Ovary (tissue), 10 donors: ENCODE measurements around the gene NAP1L3. TPM values are rescaled to one million over a fixed set of nuclear protein-coding genes. Genes with fewer than 3 reads are reported as not detected.

ENCODE experiments used
- DNase-seq, 5 donors: peaks; one replicate each; pipeline ENCODE4 v3.0.0-alpha.2; 2019 to 2020
- H3K27ac ChIP-seq, 2 donors: fragments of 200-600 bp; one replicate each; pipeline versions ENCODE4 v1.5.1 to v1.8.0; 2019 to 2022
- H3K27me3 ChIP-seq: fragments of 200-600 bp; one replicate; pipeline ENCODE4 v1.8.0; 2022
- H3K36me3 ChIP-seq: fragments of 200-600 bp; sonication (generic); one replicate; pipeline ENCODE4 v1.5.1; 2019
- H3K4me1 ChIP-seq: one replicate; pipeline ENCODE4 v1.8.1; 2013; ENCODE audit warnings: mild to moderate bottlenecking, moderate library complexity; ENCODE audit not compliant: insufficient read depth
- H3K4me3 ChIP-seq: fragments of 200-600 bp; sonication (generic); one replicate; pipeline ENCODE4 v1.5.1; 2017
- H3K9me3 ChIP-seq, 2 donors: fragments of 200-600 bp in 1 of 2; sonication (generic) in 1 of 2; one replicate each; pipeline versions ENCODE4 v1.5.1 to v1.8.1; 2013 to 2019; ENCODE audit warnings: mild to moderate bottlenecking in 1 of 2, moderate library complexity in 1 of 2
- EP300 ChIP-seq: sonication (generic); formaldehyde crosslinking; IDR thresholded peaks from one replicate; pipeline ENCODE4 v1.6.1; 2017; ENCODE audit warnings: antibody characterized with exemption
- POLR2A ChIP-seq: fragments of 450-650 bp; IDR thresholded peaks from one replicate; pipeline ENCODE4 v1.6.1; 2017; ENCODE audit warnings: antibody characterized with exemption, mild to moderate bottlenecking, moderate library complexity
- WGBS, 3 donors: extraction: QIAGEN DNeasy Blood & Tissue Kit in 1 of 3; methylation state at CpG; one replicate each; pipeline versions ENCODE4 v1.1.5 to v1.1.7; 2013 to 2017; 5-methylcytosine and 5-hydroxymethylcytosine counted together
- intact Hi-C, 4 donors: fragments of 100-400 bp; cut with DNase I; formaldehyde crosslinking; loops; one replicate each; pipeline versions ENCODE4 v1.11.0 to v1.15.1; 2022 to 2023
- long read RNA-seq, 3 donors: library from polyadenylated mRNA in 2 of 3; unstranded in 2 of 3; transcript quantifications; one replicate each; pipeline ENCODE4 v2.0.0 and lab custom pipeline, GENCODE V29; 2021 to 2026
- polyA plus RNA-seq, 2 donors: library from polyadenylated mRNA; stranded (reverse); fragments of 200-250 nt in 1 of 2; fragments of 350-450 nt in 1 of 2; fragmentation: Illumina TruSeq in 1 of 2; extraction: RNeasy Lipid Tissue Mini Kit (QIAGEN cat#74804) in 1 of 2; gene quantifications; one replicate each; pipeline ENCODE4 v1.2.3, GENCODE V29; 2013 to 2014
- total RNA-seq, 7 donors: library from RNA; depleted of rRNA in 2 of 7; stranded (reverse); fragments of >200 nt in 2 of 7; fragmentation: NEBNext Ultra II Directional in 3 of 7; extraction: Animal tissue kit (Norgen Biotek cat#: 25700) in 3 of 7; gene quantifications; one replicate each; pipeline versions ENCODE4 v1.1.0 to v1.2.4, GENCODE V29; 2016 to 2023
- TF ChIP-seq, protein P1 (sequence below), 3 donors: fragments of 450-650 bp in 2 of 3; fragments of 200-600 bp in 1 of 3; IDR thresholded peaks; one replicate each; pipeline versions ENCODE4 v1.5.1 to v1.8.0; 2016 to 2022; ENCODE audit warnings: antibody characterized with exemption in 3 of 3, mild to moderate bottlenecking in 1 of 3
- donor health status: DM: no; HTN: no; CAD: no; lungs with moderate emphysema.
- donor health status: DM: no; HTN: no; CAD: no.
- donor health status: Bipolar disorder and iron deficiency.
- donor health status: DM: yes; HTN: yes; CAD: no.
- donor health status: DM: no; HTN: no; CAD: no.
- donor health status: DM: yes; HTN: yes; CAD: no.

NAP1L3 gene, protein sequence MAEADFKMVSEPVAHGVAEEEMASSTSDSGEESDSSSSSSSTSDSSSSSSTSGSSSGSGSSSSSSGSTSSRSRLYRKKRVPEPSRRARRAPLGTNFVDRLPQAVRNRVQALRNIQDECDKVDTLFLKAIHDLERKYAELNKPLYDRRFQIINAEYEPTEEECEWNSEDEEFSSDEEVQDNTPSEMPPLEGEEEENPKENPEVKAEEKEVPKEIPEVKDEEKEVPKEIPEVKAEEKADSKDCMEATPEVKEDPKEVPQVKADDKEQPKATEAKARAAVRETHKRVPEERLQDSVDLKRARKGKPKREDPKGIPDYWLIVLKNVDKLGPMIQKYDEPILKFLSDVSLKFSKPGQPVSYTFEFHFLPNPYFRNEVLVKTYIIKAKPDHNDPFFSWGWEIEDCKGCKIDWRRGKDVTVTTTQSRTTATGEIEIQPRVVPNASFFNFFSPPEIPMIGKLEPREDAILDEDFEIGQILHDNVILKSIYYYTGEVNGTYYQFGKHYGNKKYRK
- 10 to 100 TPM in 4 of 7 donors, 1 to 10 TPM in 3; 5.6 to 17.1 (median 11.0) TPM for total RNA-seq
- 10 to 100 TPM; 10.8 to 16.9 TPM for polyA plus RNA-seq
- long read RNA-seq, donor 1, transcript NAP1L3-201 (1 exons, 2,639 nt) = major isoform, 18 of 18 reads
- long read RNA-seq, donor 1, partial matches to known transcripts = 0 of 18 reads
- long read RNA-seq, donor 1, other reads (novel, unspliced or antisense) = 0 of 18 reads
- long read RNA-seq, donor 2, transcript NAP1L3-201 (1 exons, 2,639 nt) = major isoform, 33 of 33 reads
- long read RNA-seq, donor 2, partial matches to known transcripts = 0 of 33 reads
- long read RNA-seq, donor 2, other reads (novel, unspliced or antisense) = 0 of 33 reads
- long read RNA-seq, donor 3, transcript NAP1L3-201 (1 exons, 2,639 nt) = major isoform, 9 of 9 reads
- long read RNA-seq, donor 3, partial matches to known transcripts = 0 of 9 reads
- long read RNA-seq, donor 3, other reads (novel, unspliced or antisense) = 0 of 9 reads

DNA sequence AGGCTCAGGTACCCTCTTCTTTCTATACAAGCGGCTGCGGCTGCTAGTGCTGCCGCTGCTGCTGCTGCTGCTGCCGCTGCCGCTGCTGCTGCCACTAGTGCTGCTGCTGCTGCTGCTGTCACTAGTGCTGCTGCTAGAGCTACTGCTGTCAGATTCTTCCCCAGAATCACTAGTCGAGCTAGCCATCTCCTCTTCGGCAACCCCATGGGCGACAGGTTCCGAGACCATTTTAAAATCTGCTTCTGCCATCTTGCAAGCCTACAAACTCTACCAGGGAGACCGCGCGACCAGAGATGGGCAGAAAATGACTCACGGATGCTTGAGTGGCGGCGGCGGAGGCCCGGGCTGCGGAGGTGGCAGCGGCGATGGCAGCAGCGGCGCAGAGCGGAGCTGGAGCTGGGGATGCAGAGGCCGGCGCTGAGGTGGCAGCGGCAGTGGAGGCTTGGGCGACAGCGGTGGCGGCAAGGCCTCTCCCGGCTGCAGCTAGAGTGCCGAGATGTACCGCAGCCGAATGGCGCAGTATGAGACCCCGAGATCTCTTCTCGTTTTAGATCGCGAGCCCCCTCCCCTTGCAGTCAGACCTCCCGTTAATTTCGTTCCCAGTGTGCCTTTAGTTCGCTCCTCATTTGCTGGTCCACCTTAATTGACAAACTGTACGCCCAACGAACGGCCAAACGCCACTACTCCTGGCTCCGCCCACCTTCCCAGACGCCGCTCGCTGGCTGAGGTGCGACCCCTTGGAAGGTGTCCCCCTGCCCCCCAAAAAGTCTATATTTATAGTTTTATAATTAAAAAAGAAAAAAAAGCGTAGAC is at the start of gene NAP1L3:
TSS of gene NAP1L3 (minus strand) at position 523 of the 813 bp plus-strand sequence. CDS start at position 249, 274 bp downstream.
- peak within 1 kb of the TSS in 1 of 2 donors; percentile 27 for H3K27ac ChIP-seq
- H3K27me3 ChIP-seq = no peaks in the 10 kb centered on the region
- no peaks in the 10 kb centered on the region for H3K4me1 ChIP-seq
- H3K9me3 ChIP-seq = no peaks in the 10 kb centered on the region
- H3K4me3 ChIP-seq = peak within 1 kb of the TSS; percentile 58
- 1 to 7% (median 1%) methylated on average over 51 of the region's 51 CpGs for WGBS, 3 donors
- intact Hi-C loops = no loop called here
- peak; percentile 55 to 70 (median 67) for DNase-seq
- TF ChIP-seq POLR2A (no peak), EP300 (no peak)
- TF ChIP-seq, protein P1, sequence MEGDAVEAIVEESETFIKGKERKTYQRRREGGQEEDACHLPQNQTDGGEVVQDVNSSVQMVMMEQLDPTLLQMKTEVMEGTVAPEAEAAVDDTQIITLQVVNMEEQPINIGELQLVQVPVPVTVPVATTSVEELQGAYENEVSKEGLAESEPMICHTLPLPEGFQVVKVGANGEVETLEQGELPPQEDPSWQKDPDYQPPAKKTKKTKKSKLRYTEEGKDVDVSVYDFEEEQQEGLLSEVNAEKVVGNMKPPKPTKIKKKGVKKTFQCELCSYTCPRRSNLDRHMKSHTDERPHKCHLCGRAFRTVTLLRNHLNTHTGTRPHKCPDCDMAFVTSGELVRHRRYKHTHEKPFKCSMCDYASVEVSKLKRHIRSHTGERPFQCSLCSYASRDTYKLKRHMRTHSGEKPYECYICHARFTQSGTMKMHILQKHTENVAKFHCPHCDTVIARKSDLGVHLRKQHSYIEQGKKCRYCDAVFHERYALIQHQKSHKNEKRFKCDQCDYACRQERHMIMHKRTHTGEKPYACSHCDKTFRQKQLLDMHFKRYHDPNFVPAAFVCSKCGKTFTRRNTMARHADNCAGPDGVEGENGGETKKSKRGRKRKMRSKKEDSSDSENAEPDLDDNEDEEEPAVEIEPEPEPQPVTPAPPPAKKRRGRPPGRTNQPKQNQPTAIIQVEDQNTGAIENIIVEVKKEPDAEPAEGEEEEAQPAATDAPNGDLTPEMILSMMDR (IDR thresholded peaks at IDR 0.05) = no peak
- no peaks in the 10 kb centered on the region for H3K36me3 ChIP-seq

DNA sequence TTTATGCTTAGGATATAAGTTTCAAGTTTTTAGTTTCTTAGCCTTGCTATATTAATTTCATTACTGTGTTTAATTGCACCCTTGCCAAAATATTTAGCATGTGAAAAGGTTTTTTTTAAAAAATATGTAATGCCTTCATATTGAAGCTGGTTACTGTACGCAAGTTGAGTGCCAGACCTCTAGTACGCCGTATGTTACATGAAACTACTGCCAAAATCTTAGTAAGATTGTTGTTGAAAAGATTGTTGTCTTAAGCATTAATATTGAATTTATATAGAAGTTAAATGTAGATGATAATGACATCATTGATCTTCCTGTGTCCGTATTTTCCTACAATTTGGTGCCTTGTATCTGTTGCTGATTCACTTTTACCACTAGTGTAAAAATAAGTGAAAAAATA is 37.7 kb upstream of the NAP1L3 start:
- H3K4me1 ChIP-seq = no peaks in the 10 kb centered on the region
- no peaks in the 10 kb centered on the region for H3K9me3 ChIP-seq
- no peaks in the 10 kb centered on the region for H3K36me3 ChIP-seq
- DNase-seq = no peak
- H3K27me3 ChIP-seq = no peaks in the 10 kb centered on the region
- no peak overlapping the region for H3K4me3 ChIP-seq
- intact Hi-C loops = no loop called here
- TF ChIP-seq, protein P1 (IDR thresholded peaks at IDR 0.05) = no peak
- TF ChIP-seq POLR2A (no peak), EP300 (no peak)
- WGBS, 3 donors = 85 to 86% (median 85%) methylated on average over 4 of the region's 4 CpGs
- H3K27ac ChIP-seq = no peak overlapping the region

DNA sequence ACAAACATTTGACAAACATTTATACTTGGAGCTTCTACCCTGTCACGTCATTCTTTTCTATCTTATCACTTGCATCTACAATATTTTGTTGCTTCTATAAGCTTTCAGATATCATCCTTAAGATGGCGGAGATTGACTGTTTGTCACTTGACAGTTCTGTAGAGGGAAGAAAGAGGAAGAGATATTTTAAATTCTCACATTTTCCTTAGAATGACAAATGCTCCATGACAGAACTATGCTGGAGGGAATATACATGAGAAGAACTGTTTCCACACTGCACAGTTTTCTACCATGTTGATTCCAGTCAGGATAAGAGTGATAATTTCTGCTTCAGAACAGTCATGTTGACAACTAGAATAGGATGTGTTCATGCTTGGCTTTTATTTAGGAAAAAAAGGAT is 30.3 kb upstream of the NAP1L3 start:
- DNase-seq = no peak
- intact Hi-C loops = no loop called here
- TF ChIP-seq POLR2A = no peak
- TF ChIP-seq, protein P1 (IDR thresholded peaks at IDR 0.05) = no peak
- no peak for TF ChIP-seq EP300
- no peak overlapping the region for H3K27ac ChIP-seq
- H3K4me1 ChIP-seq = no peaks in the 10 kb centered on the region
- no peaks in the 10 kb centered on the region for H3K36me3 ChIP-seq
- H3K27me3 ChIP-seq = no peaks in the 10 kb centered on the region
- H3K4me3 ChIP-seq = no peak overlapping the region
- H3K9me3 ChIP-seq = no peaks in the 10 kb centered on the region
- 78 to 83% (median 81%) methylated on average over 2 of the region's 2 CpGs for WGBS, 3 donors

DNA sequence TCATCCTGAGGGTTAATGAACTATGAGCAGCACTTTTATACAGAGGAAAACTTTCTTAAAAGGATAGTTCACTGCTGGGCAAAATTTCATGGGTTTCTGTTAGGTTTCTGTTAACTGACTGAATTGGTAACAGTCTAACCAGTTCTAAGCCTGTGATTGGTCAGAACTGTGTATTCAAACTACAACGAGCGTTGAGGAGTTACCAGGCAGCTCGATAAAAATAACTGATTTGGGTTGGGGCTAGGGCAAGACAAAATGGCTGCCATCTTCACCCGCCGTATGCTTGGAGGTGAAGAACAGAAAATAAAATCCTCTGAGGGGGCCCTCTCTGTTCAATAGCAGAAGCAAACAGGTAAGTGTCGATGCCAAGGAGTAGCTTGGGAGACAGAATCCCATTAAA is 22.6 kb upstream of the NAP1L3 start:
- no peak for DNase-seq
- intact Hi-C loops = no loop called here
- no peaks in the 10 kb centered on the region for H3K4me1 ChIP-seq
- 83 to 94% (median 91%) methylated on average over 6 of the region's 6 CpGs for WGBS, 3 donors
- no peaks in the 10 kb centered on the region for H3K36me3 ChIP-seq
- H3K27ac ChIP-seq = no peak overlapping the region
- TF ChIP-seq, protein P1 (IDR thresholded peaks at IDR 0.05) = no peak
- TF ChIP-seq POLR2A (no peak), EP300 (no peak)
- no peak overlapping the region for H3K4me3 ChIP-seq
- no peaks in the 10 kb centered on the region for H3K27me3 ChIP-seq
- H3K9me3 ChIP-seq = no peaks in the 10 kb centered on the region
